Measurements from ENCODE around the gene FXYD4. TPM values are rescaled to one million over a fixed set of nuclear protein-coding genes. Genes with fewer than 3 reads are reported as not detected.
"Not testable (repeated sequence)": the region's sequence is repeated elsewhere in the genome, so short reads cannot be mapped to it uniquely, and the experiment has no call there.

FXYD4 gene
- not detected in 2 replicates for total RNA-seq (2014; rRNA removed; shearing (Covaris generic); ENCODE audit: low replicate concordance)

- DNase-seq (ENCODE audit: low read depth), result no peak
- in situ Hi-C loops (cut with HindIII; ENCODE audit: low pct_unique_long_range_greater_than_20kb, low sequenced_read_pairs), result no loop called here
These were observed at the start of gene FXYD4 for GRCh38 chr10:43371418-43371817. Gene FXYD4, plus strand, starts transcription at chr10:43371636. Its CDS starts 2,111 bp downstream, at chr10:43373747.

- in situ Hi-C loops (cut with HindIII; ENCODE audit: low pct_unique_long_range_greater_than_20kb, low sequenced_read_pairs), result no loop called here
- no peak for DNase-seq (ENCODE audit: low read depth)
These were observed 49.1 kb upstream of the FXYD4 start for GRCh38 chr10:43322331-43322730.

GRCh38 chr10:43322769-43323168 lies 48.7 kb upstream of the FXYD4 start:
- DNase-seq (ENCODE audit: low read depth), result peak; percentile 65
- in situ Hi-C loops (cut with HindIII; ENCODE audit: low pct_unique_long_range_greater_than_20kb, low sequenced_read_pairs), result no loop called here

GRCh38 chr10:43323245-43323644 lies 48.2 kb upstream of the FXYD4 start:
- no peak for DNase-seq (ENCODE audit: low read depth)
- in situ Hi-C loops (cut with HindIII; ENCODE audit: low pct_unique_long_range_greater_than_20kb, low sequenced_read_pairs), result no loop called here

- DNase-seq (ENCODE audit: low read depth), result no peak
- in situ Hi-C loops (cut with HindIII; ENCODE audit: low pct_unique_long_range_greater_than_20kb, low sequenced_read_pairs), result no loop called here
These were observed 46.6 kb upstream of the FXYD4 start for GRCh38 chr10:43324876-43325275.

- DNase-seq (ENCODE audit: low read depth), result no peak
- in situ Hi-C loops (cut with HindIII; ENCODE audit: low pct_unique_long_range_greater_than_20kb, low sequenced_read_pairs), result no loop called here
These were observed 44.3 kb upstream of the FXYD4 start for GRCh38 chr10:43327171-43327570.

- DNase-seq (ENCODE audit: low read depth), result no peak
- in situ Hi-C loops (cut with HindIII; ENCODE audit: low pct_unique_long_range_greater_than_20kb, low sequenced_read_pairs), result no loop called here
These were observed 43.5 kb upstream of the FXYD4 start for GRCh38 chr10:43327986-43328385.

- DNase-seq (ENCODE audit: low read depth); in situ Hi-C loops (cut with HindIII; ENCODE audit: low pct_unique_long_range_greater_than_20kb, low sequenced_read_pairs): not testable (repeated sequence)
These were observed 42.6 kb upstream of the FXYD4 start for GRCh38 chr10:43328810-43329209.

GRCh38 chr10:43329246-43329885 lies 42.1 kb upstream of the FXYD4 start:
- DNase-seq (ENCODE audit: low read depth); in situ Hi-C loops (cut with HindIII; ENCODE audit: low pct_unique_long_range_greater_than_20kb, low sequenced_read_pairs): not testable (repeated sequence)

GRCh38 chr10:43330049-43330823 lies 41.2 kb upstream of the FXYD4 start:
- in situ Hi-C loops (cut with HindIII; ENCODE audit: low pct_unique_long_range_greater_than_20kb, low sequenced_read_pairs); DNase-seq (ENCODE audit: low read depth): not testable (repeated sequence)

GRCh38 chr10:43330824-43331127 lies 40.7 kb upstream of the FXYD4 start:
- in situ Hi-C loops (cut with HindIII; ENCODE audit: low pct_unique_long_range_greater_than_20kb, low sequenced_read_pairs); DNase-seq (ENCODE audit: low read depth): not testable (repeated sequence)

GRCh38 chr10:43333653-43334052 lies 37.8 kb upstream of the FXYD4 start:
- in situ Hi-C loops (cut with HindIII; ENCODE audit: low pct_unique_long_range_greater_than_20kb, low sequenced_read_pairs), result no loop called here
- no peak for DNase-seq (ENCODE audit: low read depth)

- in situ Hi-C loops (cut with HindIII; ENCODE audit: low pct_unique_long_range_greater_than_20kb, low sequenced_read_pairs), result no loop called here
- DNase-seq (ENCODE audit: low read depth), result no peak
These were observed 35.4 kb upstream of the FXYD4 start for GRCh38 chr10:43336061-43336460.

- in situ Hi-C loops (cut with HindIII; ENCODE audit: low pct_unique_long_range_greater_than_20kb, low sequenced_read_pairs), result no loop called here
- peak; percentile 91 for DNase-seq (ENCODE audit: low read depth)
These were observed 34.7 kb upstream of the FXYD4 start for GRCh38 chr10:43336641-43337318.

- in situ Hi-C loops (cut with HindIII; ENCODE audit: low pct_unique_long_range_greater_than_20kb, low sequenced_read_pairs); DNase-seq (ENCODE audit: low read depth): not testable (repeated sequence)
These were observed 33.9 kb upstream of the FXYD4 start for GRCh38 chr10:43337536-43337935.

- no peak for DNase-seq (ENCODE audit: low read depth)
- in situ Hi-C loops (cut with HindIII; ENCODE audit: low pct_unique_long_range_greater_than_20kb, low sequenced_read_pairs), result no loop called here
These were observed 33.3 kb upstream of the FXYD4 start for GRCh38 chr10:43338117-43338516.

- no peak for DNase-seq (ENCODE audit: low read depth)
- in situ Hi-C loops (cut with HindIII; ENCODE audit: low pct_unique_long_range_greater_than_20kb, low sequenced_read_pairs), result no loop called here
These were observed 32.3 kb upstream of the FXYD4 start for GRCh38 chr10:43339136-43339535.

- in situ Hi-C loops (cut with HindIII; ENCODE audit: low pct_unique_long_range_greater_than_20kb, low sequenced_read_pairs), result no loop called here
- no peak for DNase-seq (ENCODE audit: low read depth)
These were observed 31.3 kb upstream of the FXYD4 start for GRCh38 chr10:43340101-43340500.

GRCh38 chr10:43340619-43341018 lies 30.8 kb upstream of the FXYD4 start:
- in situ Hi-C loops (cut with HindIII; ENCODE audit: low pct_unique_long_range_greater_than_20kb, low sequenced_read_pairs), result no loop called here
- peak; percentile 54 for DNase-seq (ENCODE audit: low read depth)
